IMR-90 (cell line): ENCODE results near the gene RBBP6. TPM values are rescaled to one million over a fixed set of nuclear protein-coding genes. Genes with fewer than 3 reads are reported as not detected.
A peak's percentile ranks its signal among the peaks of the same experiment; 100 is the strongest.

ENCODE experiments used
- ATAC-seq: fragments of 200-7000 bp; cut with Tn5 transposase; 2 replicates; pipeline ENCODE4 v1.9.1; 2020; ENCODE audit warnings: low read depth, mild to moderate bottlenecking, moderate library complexity
- BruUV-seq: library from RNA; stranded (reverse); fragments of 400-500 nt; replicated peaks from 2 replicates; lab custom pipeline; 2021; lab: Mats Ljungman, UMichigan
- CTCF ChIA-PET: fragments of 300-600 bp; formaldehyde crosslinking; extraction: SDS; loops from one replicate; lab custom pipeline; 2021; ENCODE audit warnings: antibody characterized with exemption; lab: Yijun Ruan, JAX
- POLR2A ChIA-PET: fragments of 300-600 bp; sonication (Branson Sonifier 250); formaldehyde crosslinking; loops from one replicate; lab custom pipeline; 2022; ENCODE audit warnings: antibody characterized with exemption; ENCODE audit not compliant: unreplicated experiment; lab: Charles Lee
- DNase-seq: peaks from one replicate; pipeline ENCODE4 v3.0.0; 2013
- H2AFZ ChIP-seq: replicated peaks from 2 replicates; pipeline ENCODE3; 2013; ENCODE audit warnings: low read length, mild to moderate bottlenecking; ENCODE audit not compliant: poor library complexity
- H2AK5ac ChIP-seq: 2 replicates; pipeline ENCODE4 v1.6.1; 2013; ENCODE audit warnings: low read depth, low read length, inconsistent platforms
- H2AK9ac ChIP-seq: replicated peaks from 2 replicates; pipeline ENCODE3; 2013; ENCODE audit warnings: mild to moderate bottlenecking, low read depth, low read length, moderate library complexity; ENCODE audit not compliant: poor library complexity
- H2BK120ac ChIP-seq: 2 replicates; pipeline ENCODE4 v1.6.1; 2013; ENCODE audit warnings: low read depth, low read length, inconsistent platforms
- H2BK15ac ChIP-seq: 3 replicates; pipeline ENCODE4 v1.6.1; 2013; ENCODE audit warnings: low read depth, low read length, inconsistent platforms
- H2BK20ac ChIP-seq: 2 replicates; pipeline ENCODE4 v1.6.1; 2013; ENCODE audit warnings: low read depth, mild to moderate bottlenecking, inconsistent platforms, low read length, moderate library complexity
- H2BK5ac ChIP-seq: 2 replicates; pipeline ENCODE4 v1.6.1; 2013; ENCODE audit warnings: mild to moderate bottlenecking, low read depth, low read length, inconsistent platforms; ENCODE audit not compliant: poor library complexity, severe bottlenecking
- H3K14ac ChIP-seq: replicated peaks from 2 replicates; pipeline ENCODE4 v1.6.1; 2013; ENCODE audit warnings: low read depth, low read length, inconsistent platforms
- H3K18ac ChIP-seq: 2 replicates; pipeline ENCODE4 v1.6.1; 2013; ENCODE audit warnings: low read depth, low read length, control low read depth
- H3K23ac ChIP-seq: 2 replicates; pipeline ENCODE4 v1.6.1; 2013; ENCODE audit warnings: low read depth, low read length, inconsistent platforms
- H3K27ac ChIP-seq: 2 replicates; pipeline ENCODE4 v1.5.1; 2013; ENCODE audit warnings: mild to moderate bottlenecking, control low read depth, low read length; ENCODE audit not compliant: insufficient read depth
- H3K27me3 ChIP-seq: 2 replicates; pipeline ENCODE4 v1.6.1; 2013; ENCODE audit warnings: low read length; ENCODE audit not compliant: control insufficient read depth, insufficient read depth
- H3K36me3 ChIP-seq: 2 replicates; pipeline ENCODE4 v1.6.1; 2013; ENCODE audit warnings: low read length, mixed read lengths; ENCODE audit not compliant: control insufficient read depth, insufficient read depth
- H3K4ac ChIP-seq: 2 replicates; pipeline ENCODE4 v1.6.1; 2013; ENCODE audit warnings: low read depth, low read length, inconsistent platforms
- H3K4me1 ChIP-seq: 2 replicates; pipeline ENCODE4 v1.6.1; 2013; ENCODE audit warnings: low read length, mixed read lengths; ENCODE audit not compliant: control insufficient read depth, insufficient read depth
- H3K4me2 ChIP-seq: 2 replicates; pipeline ENCODE4 v1.6.1; 2013; ENCODE audit warnings: low read depth, mild to moderate bottlenecking, control low read depth, low read length, moderate library complexity
- H3K4me3 ChIP-seq: 2 replicates; pipeline ENCODE4 v1.5.1; 2013; ENCODE audit warnings: low read depth, mild to moderate bottlenecking, control low read depth, low read length, moderate library complexity; ENCODE audit not compliant: insufficient read depth
- H3K56ac ChIP-seq: 2 replicates; pipeline ENCODE4 v1.6.1; 2013; ENCODE audit warnings: low read length, inconsistent platforms; ENCODE audit not compliant: insufficient read depth; ENCODE audit errors: extremely low read depth
- H3K79me1 ChIP-seq, 2 experiments: 2 replicates each; pipeline ENCODE4 v1.6.1; 2013; ENCODE audit warnings: low read length in 2 of 2, inconsistent platforms in 1 of 2, low read depth in 1 of 2
- H3K9ac ChIP-seq: 2 replicates; pipeline ENCODE4 v1.6.1; 2013; ENCODE audit warnings: low read depth, low read length, control low read depth
- H3K9me1 ChIP-seq: 2 replicates; pipeline ENCODE4 v1.6.1; 2013; ENCODE audit warnings: low read length, inconsistent platforms; ENCODE audit not compliant: insufficient read depth
- H3K9me3 ChIP-seq: 2 replicates; pipeline ENCODE4 v1.6.1; 2013; ENCODE audit warnings: low read length; ENCODE audit not compliant: control insufficient read depth, insufficient read depth
- H4K20me1 ChIP-seq: 2 replicates; pipeline ENCODE4 v1.6.1; 2013; ENCODE audit warnings: low read length, inconsistent platforms; ENCODE audit not compliant: insufficient read depth
- H4K5ac ChIP-seq: 2 replicates; pipeline ENCODE4 v1.6.1; 2013; ENCODE audit warnings: mild to moderate bottlenecking, low read depth, low read length, control low read depth
- H4K8ac ChIP-seq, 2 experiments: 2 replicates each; pipeline ENCODE4 v1.6.1; 2013; ENCODE audit warnings: low read depth in 2 of 2, low read length in 2 of 2, control low read depth in 1 of 2, inconsistent platforms in 1 of 2
- H4K91ac ChIP-seq: 2 replicates; pipeline ENCODE4 v1.6.1; 2013; ENCODE audit warnings: low read depth, low read length, inconsistent platforms; ENCODE audit not compliant: insufficient read depth
- MAFK ChIP-seq: IDR thresholded peaks from 2 replicates; pipeline ENCODE4 v1.6.1; 2012; ENCODE audit warnings: low read depth, low read length, improper control_type of control experiment
- MXI1 ChIP-seq: IDR thresholded peaks from 2 replicates; pipeline ENCODE4 v1.6.1; 2012; ENCODE audit warnings: low read depth, mild to moderate bottlenecking, low read length, moderate library complexity, borderline replicate concordance
- NFE2L2 ChIP-seq: fragments of 150-350 bp; IDR thresholded peaks from 2 replicates; pipeline ENCODE4 v1.6.1; 2016; ENCODE audit warnings: low read depth, mild to moderate bottlenecking, low read length
- POLR2A ChIP-seq: IDR thresholded peaks from 2 replicates; pipeline ENCODE4 v1.6.1; 2012; ENCODE audit warnings: mild to moderate bottlenecking, low read depth, low read length
- RAD21 ChIP-seq: IDR thresholded peaks from 2 replicates; pipeline ENCODE4 v1.6.1; 2012; ENCODE audit warnings: low read length, improper control_type of control experiment
- RFX5 ChIP-seq: IDR thresholded peaks from 2 replicates; pipeline ENCODE4 v1.8.0; 2012; ENCODE audit warnings: low read depth, mild to moderate bottlenecking, low read length, moderate library complexity
- WGBS, 2 experiments: methylation state at CpG; one replicate each; pipeline versions ENCODE4 v1.1.5 to v1.1.7; 2013; ENCODE audit warnings: missing lambda C conversion rate in 2 of 2; ENCODE audit not compliant: insufficient read length in 1 of 2; ENCODE audit errors: extremely low coverage in 2 of 2; 5-methylcytosine and 5-hydroxymethylcytosine counted together
- dilution Hi-C: fragments of 300-500 bp; cut with HindIII; formaldehyde crosslinking; loops from one replicate; pipeline ENCODE4 v1.14.3; 2018; ENCODE audit warnings: low sequenced_read_pairs; ENCODE audit not compliant: unreplicated experiment
- in situ Hi-C: fragments of 300-500 bp; cut with MboI; formaldehyde crosslinking; loops from 3 replicates; pipeline ENCODE4 v1.14.3; 2019; ENCODE audit warnings: low sequenced_read_pairs, inconsistent platforms, mixed read lengths
- intact Hi-C: fragments of 100-400 bp; cut with micrococcal nuclease; formaldehyde crosslinking; loops from 2 replicates; pipeline ENCODE4 v1.10.0; 2022
- polyA plus RNA-seq, 3 experiments: library from polyadenylated mRNA; depleted of rRNA; stranded (reverse); fragments of >200 nt; gene quantifications; 2 replicates each; pipeline ENCODE4 v1.2.3, GENCODE V29; 2012; ENCODE audit warnings: low replicate concordance in 1 of 3
- total RNA-seq: library from RNA; depleted of rRNA; stranded (reverse); fragments of >200 nt; gene quantifications from 2 replicates; pipeline ENCODE4 v1.2.3, GENCODE V29; 2012

Gene RBBP6
- total and polyA plus RNA-seq, 2 of the 4 experiments (the other 2 are of a cell fraction) = 7.2 to 17.8 TPM

GRCh38 chr16:24552705-24553246 lies 13.4 kb downstream of the RBBP6 start:
- intact Hi-C loops = no loop called here
- ChIA-PET POLR2A (interaction anchor here (1.1 kb wide), 1 partner anchor 12 kb away, joined by 8 read pairs; no protein-coding TSS in a partner anchor), CTCF (interaction anchor here (0.5 to 1.4 kb wide), 4 partner anchors 14 to 757 kb away, joined by 3 to 4 read pairs (median 3); partner anchors contain the start of gene RBBP6)
- WGBS, 2 experiments = no CpG with 5 or more reads among the region's 1 CpG
- H2AK5ac ChIP-seq = no peak overlapping the region
- H2BK5ac ChIP-seq = no peak overlapping the region
- H4K91ac ChIP-seq = no peak overlapping the region
- no peak overlapping the region for H3K23ac ChIP-seq
- no peak overlapping the region for H3K4me2 ChIP-seq
- H3K9me1 ChIP-seq = no peaks in the 10 kb centered on the region
- no peak overlapping the region for H4K5ac ChIP-seq
- H2BK120ac ChIP-seq = no peak overlapping the region
- TF ChIP-seq POLR2A = no peak
- no peak for TF ChIP-seq NFE2L2
- no peak for TF ChIP-seq MXI1
- TF ChIP-seq RFX5 = no peak
- TF ChIP-seq MAFK = no peak
- TF ChIP-seq RAD21 = no peak
- H2AK9ac ChIP-seq = no peak overlapping the region
- DNase-seq (no peak), ATAC-seq (no peak)
- no peak overlapping the region for H3K18ac ChIP-seq
- dilution Hi-C loops = loop anchor here (25.0 kb wide), 1 partner anchor 235 kb away; no protein-coding TSS in a partner anchor
- in situ Hi-C loops = loop anchor here (25.0 kb wide), 1 partner anchor 385 kb away; no protein-coding TSS in a partner anchor
- H4K20me1 ChIP-seq = peaks cover 17% of the 10 kb centered on the region; the same call in 1 of the 2 replicates
- 0 out of 2 replicates have a peak, but pooled peaks cover 1% of the 10 kb centered on the region for H3K4me1 ChIP-seq
- no peak overlapping the region for H3K14ac ChIP-seq
- no peak overlapping the region for H3K4me3 ChIP-seq
- BruUV-seq = no TSS peak
- no peaks in the 10 kb centered on the region for H3K9me3 ChIP-seq
- peaks cover 21% of the 10 kb centered on the region for H3K36me3 ChIP-seq
- no peaks in the 10 kb centered on the region for H3K27me3 ChIP-seq
- no peak overlapping the region for H2BK20ac ChIP-seq
- H3K56ac ChIP-seq = no peak overlapping the region
- H3K4ac ChIP-seq = no peak overlapping the region
- no peak overlapping the region for H4K8ac ChIP-seq
- H3K79me1 ChIP-seq = peaks cover 18 to 30% of the 10 kb centered on the region in 2 experiments
- no peak overlapping the region for H3K9ac ChIP-seq
- H2BK15ac ChIP-seq = no peak overlapping the region
- no peak overlapping the region for H2AFZ ChIP-seq
- peak overlapping the region; percentile 64; the same call in 1 of the 2 replicates for H3K27ac ChIP-seq
